ENCODE data around the gene LASP1. TPM values are rescaled to one million over a fixed set of nuclear protein-coding genes. Genes with fewer than 3 reads are reported as not detected.

LASP1 gene
- polyA plus RNA-seq, 1 donor from 2014 or later, result 56.3 TPM

- Histone ChIP-seq H3K36me3 (ENCODE audit: insufficient read depth, low read length) (no peaks in the 10 kb centered on the region), H3K27ac (ENCODE audit: low read length) (no peak overlapping the region), H3K9me3 (ENCODE audit: low read length) (no peaks in the 10 kb centered on the region), H3K9ac (ENCODE audit: low read length) (no peak overlapping the region), H3K79me2 (replicated peaks; ENCODE audit: insufficient read depth, low read length) (no peaks in the 10 kb centered on the region), H4K20me1 (ENCODE audit: insufficient read depth) (no peaks in the 10 kb centered on the region), H3K9me2 (ENCODE audit: insufficient read depth, low read length) (no peaks in the 10 kb centered on the region), H2AFZ (ENCODE audit: low read depth, low read length) (no peak overlapping the region), H3K4me2 (ENCODE audit: low read length) (no peak overlapping the region), H3K4me3 (ENCODE audit: low read length) (no peak overlapping the region), H3K27me3 (ENCODE audit: insufficient read depth, low read depth, low read length) (no peaks in the 10 kb centered on the region), H3F3A (ENCODE audit: insufficient read depth, low read length, poor library complexity, severe bottlenecking) (no peaks in the 10 kb centered on the region)
- TF ChIP-seq REST (IDR thresholded peaks at IDR 0.05; ENCODE audit: borderline replicate concordance) (no peak), SMC3 (conservative IDR thresholded peaks at IDR 0.05; ENCODE audit: poor library complexity) (no peak)
These were observed 50.8 kb downstream of the LASP1 start for GRCh38 chr17:38920374-38921291.

- H3K27ac ChIP-seq (ENCODE audit: low read length), result no peak overlapping the region
- H3K9me3 ChIP-seq (ENCODE audit: low read length), result no peaks in the 10 kb centered on the region
- H3K36me3 ChIP-seq (ENCODE audit: insufficient read depth, low read length), result no peaks in the 10 kb centered on the region
- no peak for TF ChIP-seq SMC3 (conservative IDR thresholded peaks at IDR 0.05; ENCODE audit: poor library complexity)
- no peak for TF ChIP-seq TAF1 (IDR thresholded peaks at IDR 0.05; ENCODE audit: low read depth)
- no peak for TF ChIP-seq EP300 (conservative IDR thresholded peaks at IDR 0.05; ENCODE audit: poor library complexity, severe bottlenecking)
- no peak for TF ChIP-seq POLR2AphosphoS5 (IDR thresholded peaks at IDR 0.05)
- TF ChIP-seq EZH2 (IDR thresholded peaks at IDR 0.05; ENCODE audit: borderline replicate concordance, insufficient read depth, low read length, poor library complexity, severe bottlenecking), result no peak
- no peak for TF ChIP-seq CTCF (IDR thresholded peaks at IDR 0.05; ENCODE audit: poor library complexity, severe bottlenecking)
- no peak for TF ChIP-seq RAD21 (conservative IDR thresholded peaks at IDR 0.05)
- H3K9ac ChIP-seq (ENCODE audit: low read length), result no peak overlapping the region
- no peaks in the 10 kb centered on the region for H4K20me1 ChIP-seq (ENCODE audit: insufficient read depth)
- no peaks in the 10 kb centered on the region for H3K27me3 ChIP-seq (ENCODE audit: insufficient read depth, low read depth, low read length)
- no peak overlapping the region for H3K4me3 ChIP-seq (ENCODE audit: low read length)
- no peaks in the 10 kb centered on the region for H3F3A ChIP-seq (ENCODE audit: insufficient read depth, low read length, poor library complexity, severe bottlenecking)
- H2AFZ ChIP-seq (ENCODE audit: low read depth, low read length), result no peak overlapping the region
- H3K79me2 ChIP-seq (replicated peaks; ENCODE audit: insufficient read depth, low read length), result no peaks in the 10 kb centered on the region
- no peaks in the 10 kb centered on the region for H3K9me2 ChIP-seq (ENCODE audit: insufficient read depth, low read length)
- H3K4me2 ChIP-seq (ENCODE audit: low read length), result no peak overlapping the region
These were observed 52.0 kb downstream of the LASP1 start for GRCh38 chr17:38921756-38922411.

All from neural cell (in vitro differentiated cells).